Fibroblast of villous mesenchyme (primary cell): ENCODE measurements around the gene EVL. TPM values are rescaled to one million over a fixed set of nuclear protein-coding genes. Genes with fewer than 3 reads are reported as not detected.

Source experiments
- DNase-seq: peaks from one replicate; pipeline ENCODE4 v3.0.0-alpha.2; 2010; ENCODE audit warnings: low read depth
- H3K4me3 ChIP-seq: 2 replicates; pipeline ENCODE4 v1.5.1; 2011; ENCODE audit warnings: low read depth, mild to moderate bottlenecking, low read length
- CTCF ChIP-seq: IDR thresholded peaks from 2 replicates; pipeline ENCODE4 v1.5.1; 2012; ENCODE audit warnings: low read depth, mild to moderate bottlenecking, low read length; ENCODE audit not compliant: insufficient read depth
- total RNA-seq: library from RNA; depleted of rRNA; stranded (reverse); fragments of >200 nt; gene quantifications from 2 replicates; pipeline ENCODE4 v1.2.3, GENCODE V29; 2012

Gene EVL
- total RNA-seq, 1 donor = 5.2 TPM

GRCh38 chr14:100037353-100037752 is 27.9 kb upstream of the EVL start:
- no peak for TF ChIP-seq CTCF
- DNase-seq = peak; percentile 37
- no peak overlapping the region for H3K4me3 ChIP-seq

GRCh38 chr14:100038065-100038464 is 27.2 kb upstream of the EVL start:
- no peak for TF ChIP-seq CTCF
- no peak for DNase-seq

GRCh38 chr14:100039903-100040302 is 25.3 kb upstream of the EVL start:
- no peak overlapping the region for H3K4me3 ChIP-seq
- no peak for DNase-seq
- no peak for TF ChIP-seq CTCF

More at GRCh38 chr14:100038065-100038464, 27.2 kb upstream of the EVL start:
- H3K4me3 ChIP-seq = no peak overlapping the region

- no peak for TF ChIP-seq CTCF
- H3K4me3 ChIP-seq = no peak overlapping the region
- no peak for DNase-seq
These were observed 24.0 kb upstream of the EVL start for GRCh38 chr14:100041271-100041670.

GRCh38 chr14:100042286-100042685 is 22.9 kb upstream of the EVL start:
- DNase-seq = no peak
- TF ChIP-seq CTCF = no peak
- no peak overlapping the region for H3K4me3 ChIP-seq

- TF ChIP-seq CTCF = no peak
- no peak for DNase-seq
- H3K4me3 ChIP-seq = no peak overlapping the region
These were observed 19.4 kb upstream of the EVL start for GRCh38 chr14:100045642-100046344.

GRCh38 chr14:100047600-100047999 is 17.6 kb upstream of the EVL start:
- TF ChIP-seq CTCF = no peak
- DNase-seq = no peak

More at GRCh38 chr14:100047600-100047999, 17.6 kb upstream of the EVL start:
- H3K4me3 ChIP-seq = no peak overlapping the region
